Glomerular endothelial cell (primary cell): ENCODE results near the gene ATP13A4. TPM values are rescaled to one million over a fixed set of nuclear protein-coding genes. Genes with fewer than 3 reads are reported as not detected.

Experiments used
- DNase-seq: peaks from one replicate; pipeline ENCODE4 v3.0.0-alpha.2; 2011; ENCODE audit warnings: low read depth, low spot score; ENCODE audit errors: extremely low read depth
- total RNA-seq: library from RNA; depleted of rRNA; stranded (reverse); fragments of >200 nt; gene quantifications from 2 replicates; pipeline ENCODE4 v1.2.3, GENCODE V29; 2015

Gene ATP13A4
- total RNA-seq, 1 donor from 2014 or later: not detected

- no peak for DNase-seq
Measured at GRCh38 chr3:193499136-193499770, 55.4 kb downstream of the ATP13A4 start.

GRCh38 chr3:193498215-193498614 lies 56.5 kb downstream of the ATP13A4 start:
- no peak for DNase-seq

DNA sequence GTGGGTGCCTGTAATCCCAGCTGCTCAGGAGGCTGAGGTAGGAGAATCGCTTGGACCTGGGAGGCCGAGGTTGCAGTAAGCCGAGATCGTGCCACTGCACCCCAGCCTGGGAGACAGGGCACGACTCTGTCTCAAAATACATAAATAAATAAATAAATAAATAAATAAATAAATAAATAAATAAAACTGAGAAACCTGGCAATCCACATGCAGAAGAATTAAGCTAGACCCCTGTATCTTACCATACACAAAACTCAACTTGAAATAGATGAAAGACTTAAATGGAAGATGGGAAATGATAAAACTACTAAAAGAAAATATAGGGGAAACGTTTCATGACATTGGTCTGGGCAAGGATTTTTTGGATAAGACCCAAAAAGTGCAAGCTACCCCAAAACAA lies 58.0 kb downstream of the ATP13A4 start:
- DNase-seq: no peak

GRCh38 chr3:193491026-193491425 lies 63.7 kb downstream of the ATP13A4 start:
- no peak for DNase-seq

GRCh38 chr3:193490580-193490979 lies 64.1 kb downstream of the ATP13A4 start:
- DNase-seq: no peak

DNA sequence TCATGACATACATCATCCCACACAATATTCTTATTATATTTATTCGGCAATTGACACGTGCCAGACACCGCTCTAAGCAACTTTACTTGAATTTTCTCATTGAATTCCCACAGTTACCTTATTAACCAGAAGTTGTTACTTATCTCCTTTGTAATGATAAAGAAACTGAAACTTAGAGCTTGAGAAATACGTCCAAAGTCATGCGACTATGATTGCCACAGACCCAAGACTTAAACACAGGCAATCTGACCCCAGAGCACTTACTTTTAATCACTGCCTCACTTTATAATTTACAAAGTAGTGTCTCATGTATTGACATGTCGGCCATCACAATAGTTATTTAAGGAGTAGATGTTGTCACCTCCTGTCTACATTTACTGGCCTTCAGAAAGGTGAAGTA lies 64.7 kb downstream of the ATP13A4 start:
- DNase-seq: no peak

DNA sequence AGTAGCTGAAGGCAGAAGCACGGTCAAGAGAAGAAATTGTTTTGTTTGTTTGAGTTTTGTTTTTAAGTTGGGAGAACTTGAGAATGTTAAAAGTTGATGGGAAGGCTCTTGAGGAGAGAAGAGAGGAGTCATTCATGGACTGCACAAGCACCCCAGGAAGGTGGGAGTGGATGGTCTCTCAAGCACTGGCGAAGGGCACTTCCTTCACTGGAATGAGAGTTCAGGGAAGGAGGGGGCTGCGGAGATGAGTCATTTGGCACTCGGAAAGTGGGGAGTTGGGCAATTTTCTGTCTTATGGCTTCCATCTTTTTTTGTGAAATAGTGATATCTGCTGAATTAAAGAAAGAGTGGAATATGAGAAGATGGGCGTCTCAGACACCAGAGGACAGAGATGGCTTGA lies 66.0 kb downstream of the ATP13A4 start:
- no peak for DNase-seq

DNA sequence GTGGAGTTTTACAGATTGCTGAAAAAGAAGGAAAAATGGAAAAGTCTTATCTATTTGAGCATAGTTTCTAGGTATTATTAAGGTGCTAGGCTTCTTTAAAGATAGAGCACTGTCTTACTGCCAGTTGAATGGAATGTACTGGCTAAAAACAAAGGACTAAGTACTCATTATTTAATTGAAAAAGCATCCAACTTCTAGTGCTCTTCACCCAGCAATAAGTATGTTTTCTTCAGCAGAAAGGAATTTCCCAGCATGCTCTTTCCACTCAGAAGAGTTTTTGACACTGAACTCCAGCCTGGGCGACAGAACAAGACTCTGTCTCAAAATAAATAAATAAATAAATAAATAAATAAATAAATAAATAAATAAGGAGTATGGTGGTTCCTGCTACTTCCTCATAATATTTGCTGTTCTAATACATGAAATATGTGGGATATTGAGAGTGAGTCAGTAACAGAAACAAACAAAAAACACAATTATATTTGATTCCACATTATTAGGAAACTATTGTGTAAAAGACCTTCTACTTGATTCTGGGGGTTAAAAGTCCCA lies 70.6 kb downstream of the ATP13A4 start:
- DNase-seq: no peak

DNA sequence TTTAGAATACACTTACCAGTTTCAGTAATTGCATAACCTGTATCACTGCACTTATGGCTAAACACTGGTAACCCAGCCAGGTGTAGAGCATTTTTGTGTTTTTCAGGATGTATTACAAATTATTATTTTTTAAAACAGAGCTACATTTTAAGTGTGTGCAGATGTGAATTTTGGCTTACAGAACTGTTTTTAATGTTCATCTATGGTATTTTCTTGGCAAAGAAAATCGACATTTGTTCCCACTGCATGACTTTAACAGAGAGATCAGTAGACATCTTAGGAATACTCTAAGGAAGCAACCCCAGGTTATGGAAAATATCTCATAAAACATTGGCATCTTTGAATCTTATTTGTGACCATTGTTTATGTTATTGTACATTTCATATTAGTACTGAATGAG lies 73.3 kb downstream of the ATP13A4 start:
- no peak for DNase-seq

GRCh38 chr3:193474446-193474845 lies 80.2 kb downstream of the ATP13A4 start:
- DNase-seq: no peak

DNA sequence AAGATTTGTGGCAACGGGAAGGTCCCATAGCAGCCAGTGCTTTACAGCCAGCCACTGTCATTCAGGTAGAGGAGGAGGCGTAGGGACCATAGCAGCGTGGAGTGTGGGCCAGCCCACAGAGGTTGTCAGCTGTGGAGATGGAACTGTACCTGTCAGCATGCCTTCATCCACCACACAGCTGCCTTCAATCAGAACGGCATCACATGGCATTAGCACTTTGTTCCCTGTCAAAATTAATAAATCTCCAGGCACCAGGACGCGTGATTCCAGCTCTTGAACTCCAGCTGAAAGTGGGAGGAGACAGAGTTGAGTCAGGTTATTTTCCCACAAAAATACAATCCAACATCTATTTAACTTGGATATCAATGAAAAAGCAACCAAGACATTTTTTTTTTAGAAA lies 84.0 kb downstream of the ATP13A4 start:
- no peak for DNase-seq

DNA sequence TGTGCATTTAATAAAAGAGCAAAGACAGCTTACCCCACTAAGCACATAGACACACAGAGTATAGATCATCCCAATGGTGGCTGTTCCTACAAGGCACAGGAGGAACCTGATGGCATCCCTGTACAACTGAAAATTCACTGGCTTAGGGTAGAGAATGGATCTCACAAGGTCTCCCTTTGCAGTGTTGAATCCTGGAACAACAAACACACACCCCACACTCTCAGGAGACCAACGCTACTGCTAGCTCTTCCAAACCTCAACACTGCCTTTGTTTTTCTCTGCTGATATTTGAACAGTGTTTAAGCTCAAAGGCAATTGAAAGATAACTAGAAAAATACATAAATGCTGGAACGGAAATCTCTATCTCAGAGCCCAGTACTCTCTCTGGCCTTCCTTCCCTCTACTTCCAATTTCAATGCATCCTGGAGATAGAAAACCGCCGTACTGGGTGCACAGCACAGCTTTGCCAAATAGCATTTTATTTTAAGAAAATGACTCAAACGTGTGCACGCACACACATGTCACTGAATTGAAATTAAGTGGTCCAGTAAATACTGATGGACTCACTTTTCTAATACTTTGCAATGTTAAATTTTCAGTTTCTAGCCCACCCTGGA lies 88.6 kb downstream of the ATP13A4 start:
- DNase-seq: no peak

GRCh38 chr3:193464889-193465288 lies 89.8 kb downstream of the ATP13A4 start:
- no peak for DNase-seq

DNA sequence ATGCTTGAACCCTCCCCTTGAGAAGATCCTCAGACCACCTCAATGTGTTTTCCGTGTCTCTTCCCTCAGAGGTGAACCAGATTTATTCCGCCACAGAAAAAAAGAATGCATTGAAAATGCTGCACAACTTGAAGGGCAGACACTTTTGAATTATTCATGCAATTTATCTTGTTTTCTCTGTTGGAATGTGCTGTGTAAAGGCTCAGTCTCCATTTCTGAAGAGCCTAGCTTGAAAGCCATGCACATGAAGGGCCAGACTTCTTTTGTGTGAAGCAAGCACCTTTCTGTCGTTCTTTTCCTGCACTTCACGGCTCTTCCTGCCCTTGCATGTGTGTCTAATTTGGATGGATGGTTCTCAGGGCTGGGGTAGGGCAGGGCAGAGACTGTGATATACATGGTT lies 97.2 kb downstream of the ATP13A4 start:
- DNase-seq: no peak

DNA sequence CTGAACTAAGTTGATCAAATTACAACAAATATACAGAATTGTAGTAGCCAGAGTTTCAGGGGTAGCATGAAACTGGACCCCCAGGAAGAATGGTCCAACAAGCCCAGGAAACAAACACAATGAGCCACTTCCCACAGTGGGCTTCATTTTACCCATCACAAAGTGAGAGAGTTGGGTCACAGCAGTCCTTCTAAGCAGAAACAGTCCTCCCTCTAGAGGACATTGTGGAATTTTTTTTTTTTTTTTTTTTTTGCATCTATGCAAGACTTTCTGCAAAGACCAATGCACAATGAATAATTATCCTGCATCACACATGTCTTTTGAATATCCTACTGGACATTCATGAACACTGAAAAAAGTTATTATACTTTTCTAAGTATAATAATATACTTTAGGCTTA lies 102.4 kb downstream of the ATP13A4 start:
- DNase-seq: no peak

DNA sequence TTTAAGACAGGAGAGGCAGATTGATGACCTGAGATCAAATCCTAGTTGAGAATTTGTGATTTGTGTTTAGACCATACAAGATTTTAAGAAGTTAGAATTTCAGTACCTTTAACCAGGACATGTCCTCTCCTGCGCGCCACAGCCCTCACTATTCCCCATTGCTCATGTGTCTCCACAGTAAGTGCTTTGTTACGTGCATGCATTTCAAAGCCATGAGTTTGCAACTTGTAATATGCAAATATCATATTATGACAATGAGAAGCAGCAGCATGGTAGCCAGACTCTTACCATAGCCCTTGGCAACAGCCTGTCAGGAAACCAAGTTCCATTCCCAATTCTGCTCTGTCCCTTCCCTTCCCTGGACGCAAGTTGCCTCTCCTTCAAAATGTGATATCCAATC lies 102.8 kb downstream of the ATP13A4 start:
- no peak for DNase-seq

GRCh38 chr3:193446965-193447602 lies 107.6 kb downstream of the ATP13A4 start:
- no peak for DNase-seq

GRCh38 chr3:193439423-193439822 lies 115.3 kb downstream of the ATP13A4 start:
- DNase-seq: no peak

GRCh38 chr3:193418576-193419373 lies 135.9 kb downstream of the ATP13A4 start:
- DNase-seq: no peak

DNA sequence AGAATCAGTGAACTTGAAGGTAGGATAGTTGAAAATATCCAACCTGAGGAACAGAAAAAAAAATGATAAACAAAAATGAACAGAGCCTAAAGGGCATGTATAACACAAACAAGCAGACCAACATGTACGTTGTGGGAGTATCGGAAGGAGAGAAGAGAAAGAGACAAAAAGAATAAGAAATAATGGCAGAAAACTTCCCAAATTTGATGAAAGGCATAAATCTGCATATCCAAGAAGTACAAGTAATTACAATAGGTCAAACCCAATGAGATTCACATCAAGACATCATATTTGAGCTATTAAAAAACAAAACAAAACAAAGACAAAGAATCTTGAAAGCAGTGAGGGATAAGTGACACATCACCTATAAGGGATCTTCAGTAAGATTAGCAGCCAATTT lies 138.1 kb downstream of the ATP13A4 start:
- DNase-seq: no peak

GRCh38 chr3:193407688-193408087 lies 147.0 kb downstream of the ATP13A4 start:
- no peak for DNase-seq
